SIG-M5 (cell line): ENCODE results near the gene GRHL1.

Source experiments
- DNase-seq: peaks from one replicate; lab custom pipeline; 2025; lab: John Stamatoyannopoulos, UW

The GRHL1 gene

DNA sequence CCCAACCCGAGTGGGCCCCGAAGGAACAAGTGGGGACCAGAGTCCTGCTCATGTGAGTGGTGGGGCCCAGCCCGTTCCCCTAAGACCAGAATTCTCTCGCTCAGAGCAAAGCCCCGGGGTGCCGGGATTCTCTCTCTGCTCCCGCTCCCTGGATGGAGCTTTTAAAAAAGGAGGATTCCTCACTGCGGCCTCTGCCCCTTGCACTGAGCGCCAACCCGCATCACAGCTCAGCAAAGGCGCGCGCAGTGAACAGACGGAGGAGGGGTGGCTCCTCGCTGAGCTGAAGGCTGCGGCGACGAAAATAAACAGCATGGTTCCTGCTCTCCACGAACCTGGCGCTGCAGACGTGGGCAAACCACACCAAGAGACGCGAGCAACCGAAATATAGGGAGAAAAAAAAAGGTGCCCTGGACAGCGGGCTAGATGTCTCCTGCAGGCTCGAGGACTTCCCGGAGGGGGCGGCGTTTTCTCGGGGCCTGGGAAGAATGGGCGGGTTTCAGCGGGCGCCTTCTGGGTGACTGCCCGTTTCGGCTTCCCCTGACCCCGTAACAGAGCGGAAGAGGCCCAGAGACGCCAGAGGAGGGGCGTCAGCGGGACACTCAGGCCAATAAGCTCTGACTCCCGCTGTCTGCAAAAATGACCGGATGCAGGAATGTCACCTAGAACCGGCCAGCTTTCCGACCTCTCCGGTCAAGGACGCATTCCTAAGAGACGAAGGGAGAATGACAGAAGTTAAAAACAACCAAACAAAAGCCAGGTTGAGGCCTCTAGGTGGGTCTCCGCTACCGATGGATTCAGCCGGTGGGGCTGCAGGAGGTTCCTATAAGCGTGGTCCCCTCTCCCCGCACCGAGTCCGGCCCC, 91.0 kb downstream of the GRHL1 start:
- DNase-seq, result no peak

DNA sequence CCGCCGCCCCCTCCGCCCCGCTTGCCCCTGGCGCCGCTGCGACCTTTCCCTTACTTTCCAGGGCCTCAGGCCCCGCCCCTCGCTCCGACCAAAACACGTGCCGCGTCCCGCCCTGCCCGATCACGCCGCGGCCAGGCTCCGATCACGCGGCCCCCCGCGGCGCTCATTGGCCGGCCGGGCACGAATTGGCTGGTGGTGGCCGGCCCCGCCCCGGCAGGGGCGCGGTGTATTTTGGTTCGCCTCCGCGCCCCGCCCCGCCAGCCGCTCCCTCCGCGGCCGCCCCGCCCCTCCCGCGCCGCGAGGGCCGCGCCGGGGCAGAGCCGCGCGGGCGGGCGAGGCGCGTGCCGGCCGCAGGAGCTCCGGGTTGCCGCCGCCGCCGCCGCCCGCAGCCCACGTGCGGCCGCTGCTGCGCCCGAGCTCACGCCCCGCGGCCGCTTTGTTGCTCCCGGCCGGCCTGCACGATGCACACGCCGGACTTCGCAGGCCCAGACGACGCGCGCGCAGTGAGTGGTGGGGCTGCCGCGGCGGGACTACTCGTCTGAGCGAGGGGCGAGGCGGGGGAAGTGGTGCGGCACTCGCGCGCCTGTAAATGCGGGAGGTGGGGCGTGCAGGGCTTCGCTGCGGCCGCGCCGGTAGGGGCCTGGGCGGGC, 91.9 kb downstream of the GRHL1 start, which contains the start of gene KLF11:
KLF11 (plus strand) TSS at position 295 of the 650 bp plus-strand sequence; CDS start at position 462, 167 bp downstream.
- no peak for DNase-seq

DNA sequence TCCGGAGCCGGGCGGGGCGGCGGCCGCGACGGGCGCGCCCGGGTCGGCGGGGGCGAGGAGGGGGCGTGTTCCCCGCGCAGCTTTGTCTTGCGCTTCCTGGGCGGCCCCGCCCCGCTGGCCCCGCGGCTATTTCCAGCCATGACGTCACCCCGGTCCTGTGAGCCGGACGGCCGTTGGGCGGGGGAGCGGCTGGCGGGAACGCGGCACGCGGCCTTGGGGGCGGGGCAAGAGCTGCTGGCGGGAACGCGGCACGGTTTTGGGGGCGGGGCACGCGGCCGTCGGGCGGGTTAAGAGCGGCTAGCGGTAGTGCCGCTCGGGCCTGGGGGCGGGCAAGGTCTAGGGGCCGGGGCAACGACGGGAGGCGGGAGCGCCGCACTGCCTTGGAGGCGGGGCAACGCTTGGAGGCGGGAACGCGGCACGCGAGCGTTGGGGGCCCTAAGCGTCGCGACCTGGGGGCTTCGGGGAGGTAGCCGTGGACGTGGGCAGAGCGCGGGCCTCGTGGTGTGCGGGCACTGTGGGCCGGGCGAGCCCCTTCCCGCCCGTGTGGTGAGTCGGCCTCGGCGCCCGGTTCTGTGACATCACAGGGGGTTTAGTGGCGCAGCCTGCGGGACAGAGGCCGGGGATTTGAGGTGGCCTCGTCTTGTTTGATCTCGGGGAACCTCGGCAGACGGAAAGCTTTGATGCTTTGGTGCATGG, 92.6 kb downstream of the GRHL1 start:
- DNase-seq, result no peak

DNA sequence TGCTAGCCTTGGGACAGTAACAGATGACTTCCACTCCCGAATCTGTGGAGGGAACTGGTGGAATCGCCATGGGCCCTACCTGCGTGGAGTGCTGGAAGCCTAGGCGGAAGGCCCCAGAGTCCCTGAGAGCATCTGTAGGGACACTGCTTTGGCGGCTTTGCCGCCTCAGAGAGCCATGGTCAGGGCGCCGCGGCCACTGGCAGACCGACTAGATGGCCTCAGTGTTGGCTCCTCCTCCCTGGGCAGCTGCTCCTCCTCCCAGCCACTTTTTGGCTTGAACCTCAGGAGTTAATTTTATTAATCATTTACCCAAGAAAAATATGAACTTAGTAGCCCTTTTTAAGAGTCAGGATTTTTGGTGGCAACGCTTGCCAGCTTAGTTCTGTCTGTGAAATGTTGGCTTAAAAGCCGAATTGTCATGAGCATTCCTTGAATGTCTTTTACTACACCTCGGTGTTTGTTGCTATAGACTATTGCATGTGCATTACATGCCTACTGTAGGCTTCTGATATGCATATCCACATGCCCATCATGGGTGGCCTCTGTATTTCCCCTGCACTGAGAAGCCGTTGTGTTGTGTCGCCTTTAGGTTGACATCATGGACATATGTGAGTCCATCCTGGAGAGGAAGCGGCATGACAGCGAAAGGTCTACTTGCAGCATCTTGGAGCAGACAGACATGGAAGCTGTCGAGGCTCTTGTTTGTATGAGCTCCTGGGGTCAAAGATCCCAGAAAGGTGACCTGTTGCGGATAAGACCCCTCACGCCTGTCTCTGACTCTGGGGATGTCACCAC, 94.3 kb downstream of the GRHL1 start:
- no peak for DNase-seq

DNA sequence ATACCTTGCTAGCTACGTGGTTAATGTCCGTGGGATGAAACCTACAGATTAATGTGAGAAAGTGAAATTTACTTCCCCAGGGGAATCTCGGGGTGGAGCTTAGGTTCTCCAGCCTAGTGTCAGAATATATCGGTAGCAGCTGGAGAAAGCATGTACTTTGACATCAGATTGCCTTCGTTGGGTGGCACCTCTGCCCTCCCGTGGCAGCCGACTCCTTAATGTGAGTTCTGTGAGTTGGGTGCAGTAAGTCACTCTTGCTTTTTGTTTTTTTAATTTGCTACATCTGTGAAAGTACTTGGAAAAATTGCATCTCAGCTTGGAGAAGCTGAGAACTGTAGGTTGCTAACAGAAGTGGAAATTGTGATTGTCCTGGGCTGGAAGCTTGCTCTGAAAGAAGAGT, 95.4 kb downstream of the GRHL1 start:
- no peak for DNase-seq

DNA sequence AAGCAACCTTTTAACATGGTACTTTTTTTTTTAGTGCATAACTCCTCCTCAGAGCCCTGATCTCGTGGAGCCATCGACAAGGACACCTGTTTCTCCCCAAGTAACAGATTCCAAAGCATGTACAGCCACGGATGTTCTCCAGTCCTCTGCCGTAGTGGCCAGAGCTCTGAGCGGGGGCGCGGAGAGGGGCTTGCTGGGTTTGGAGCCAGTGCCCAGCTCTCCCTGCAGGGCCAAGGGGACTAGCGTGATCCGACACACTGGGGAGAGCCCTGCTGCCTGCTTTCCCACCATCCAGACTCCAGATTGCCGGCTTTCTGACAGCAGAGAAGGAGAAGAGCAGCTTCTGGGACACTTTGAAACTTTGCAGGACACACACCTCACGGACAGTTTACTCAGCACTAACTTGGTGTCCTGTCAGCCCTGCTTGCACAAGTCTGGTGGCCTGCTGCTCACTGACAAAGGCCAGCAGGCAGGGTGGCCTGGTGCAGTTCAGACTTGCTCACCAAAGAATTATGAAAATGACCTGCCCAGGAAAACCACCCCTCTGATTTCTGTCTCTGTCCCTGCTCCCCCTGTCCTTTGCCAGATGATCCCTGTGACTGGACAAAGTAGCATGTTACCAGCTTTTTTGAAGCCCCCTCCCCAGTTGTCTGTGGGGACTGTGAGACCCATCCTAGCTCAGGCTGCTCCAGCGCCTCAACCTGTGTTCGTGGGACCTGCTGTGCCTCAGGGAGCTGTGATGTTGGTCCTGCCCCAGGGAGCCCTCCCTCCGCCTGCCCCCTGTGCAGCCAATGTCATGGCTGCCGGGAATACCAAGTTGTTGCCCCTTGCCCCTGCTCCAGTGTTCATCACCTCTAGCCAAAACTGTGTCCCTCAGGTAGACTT, 96.4 kb downstream of the GRHL1 start:
- no peak for DNase-seq

GRCh38 chr2:10048501-10049171, 97.1 kb downstream of the GRHL1 start:
- no peak for DNase-seq
